GM12874 (cell line): Measurements from ENCODE around the gene APBA2.

ENCODE experiments used
- TF ChIP-seq, protein P1 (sequence below): IDR thresholded peaks from 2 replicates; pipeline ENCODE4 v1.5.1; 2011; ENCODE audit warnings: low read depth, mild to moderate bottlenecking, control low read depth, low read length, moderate library complexity; ENCODE audit not compliant: insufficient read depth

The APBA2 gene

DNA sequence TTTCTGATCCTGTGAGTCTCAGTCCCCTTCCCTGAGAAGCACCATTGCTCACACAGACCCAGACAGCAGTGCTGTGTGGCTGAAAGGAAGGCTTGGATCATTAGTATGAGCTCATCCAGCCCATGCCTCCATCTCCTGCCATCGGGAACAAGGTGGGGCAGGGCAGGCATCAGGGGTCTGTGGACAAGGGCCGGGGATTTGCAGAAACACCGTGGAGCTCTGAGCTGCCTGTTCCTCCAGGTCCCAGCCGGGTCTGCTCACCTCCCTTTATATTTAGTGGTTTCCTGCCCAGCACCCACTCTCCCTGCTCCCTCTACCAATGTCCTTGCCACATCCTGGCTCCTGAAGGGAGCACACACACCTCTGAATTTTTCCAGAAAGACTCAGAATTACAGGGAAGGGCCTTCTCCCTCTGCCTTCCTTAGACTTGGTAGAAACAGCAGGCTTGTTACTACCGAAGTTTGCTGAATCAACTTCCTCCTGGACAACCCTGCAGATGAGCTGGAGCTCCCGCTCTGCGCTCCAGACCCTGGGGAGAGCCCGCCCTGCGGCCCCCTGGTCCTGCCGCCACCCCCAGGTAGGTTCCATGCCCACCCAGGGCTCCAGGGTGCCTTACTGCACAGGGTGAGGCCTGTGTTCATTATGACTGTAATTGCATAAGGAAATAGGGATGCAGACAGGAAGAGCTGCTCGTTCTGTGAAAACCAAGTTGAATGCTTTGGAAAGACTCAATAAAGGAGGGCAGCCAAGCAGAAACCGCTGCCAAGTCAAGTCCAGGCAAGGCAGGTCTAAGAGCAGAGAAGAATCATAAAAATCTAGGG lies 255.7 kb downstream of the APBA2 start:
- TF ChIP-seq, protein P1, sequence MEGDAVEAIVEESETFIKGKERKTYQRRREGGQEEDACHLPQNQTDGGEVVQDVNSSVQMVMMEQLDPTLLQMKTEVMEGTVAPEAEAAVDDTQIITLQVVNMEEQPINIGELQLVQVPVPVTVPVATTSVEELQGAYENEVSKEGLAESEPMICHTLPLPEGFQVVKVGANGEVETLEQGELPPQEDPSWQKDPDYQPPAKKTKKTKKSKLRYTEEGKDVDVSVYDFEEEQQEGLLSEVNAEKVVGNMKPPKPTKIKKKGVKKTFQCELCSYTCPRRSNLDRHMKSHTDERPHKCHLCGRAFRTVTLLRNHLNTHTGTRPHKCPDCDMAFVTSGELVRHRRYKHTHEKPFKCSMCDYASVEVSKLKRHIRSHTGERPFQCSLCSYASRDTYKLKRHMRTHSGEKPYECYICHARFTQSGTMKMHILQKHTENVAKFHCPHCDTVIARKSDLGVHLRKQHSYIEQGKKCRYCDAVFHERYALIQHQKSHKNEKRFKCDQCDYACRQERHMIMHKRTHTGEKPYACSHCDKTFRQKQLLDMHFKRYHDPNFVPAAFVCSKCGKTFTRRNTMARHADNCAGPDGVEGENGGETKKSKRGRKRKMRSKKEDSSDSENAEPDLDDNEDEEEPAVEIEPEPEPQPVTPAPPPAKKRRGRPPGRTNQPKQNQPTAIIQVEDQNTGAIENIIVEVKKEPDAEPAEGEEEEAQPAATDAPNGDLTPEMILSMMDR: no peak

DNA sequence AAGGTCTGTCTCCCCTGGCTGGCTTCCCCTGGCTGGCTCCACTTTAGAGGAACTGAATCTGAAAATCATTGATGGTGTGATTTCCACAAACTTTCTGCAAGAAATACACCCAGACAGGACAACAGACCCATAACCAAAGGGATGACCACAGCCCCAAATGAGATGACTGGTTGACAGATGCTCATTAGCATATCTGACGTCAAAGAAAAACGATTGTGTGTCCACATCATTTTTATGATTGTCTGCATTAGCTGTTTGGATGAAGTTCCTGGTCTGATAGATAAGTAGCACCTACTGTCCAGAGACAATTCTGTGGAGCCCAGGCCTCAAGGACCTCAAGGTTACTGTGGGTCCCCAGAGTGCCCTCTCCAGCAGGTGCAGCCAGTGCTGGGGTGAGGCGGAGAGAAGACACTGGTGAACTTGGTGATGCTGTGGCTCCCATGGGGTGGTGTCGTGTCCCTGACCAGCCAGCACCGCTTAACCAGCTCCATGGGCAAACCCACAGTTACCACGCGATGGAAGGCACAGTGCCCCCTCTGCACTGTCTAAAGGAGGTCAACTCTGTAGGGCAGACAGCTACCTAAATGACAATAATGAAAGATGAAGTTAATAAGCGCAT lies 256.5 kb downstream of the APBA2 start:
- TF ChIP-seq, protein P1: no peak

DNA sequence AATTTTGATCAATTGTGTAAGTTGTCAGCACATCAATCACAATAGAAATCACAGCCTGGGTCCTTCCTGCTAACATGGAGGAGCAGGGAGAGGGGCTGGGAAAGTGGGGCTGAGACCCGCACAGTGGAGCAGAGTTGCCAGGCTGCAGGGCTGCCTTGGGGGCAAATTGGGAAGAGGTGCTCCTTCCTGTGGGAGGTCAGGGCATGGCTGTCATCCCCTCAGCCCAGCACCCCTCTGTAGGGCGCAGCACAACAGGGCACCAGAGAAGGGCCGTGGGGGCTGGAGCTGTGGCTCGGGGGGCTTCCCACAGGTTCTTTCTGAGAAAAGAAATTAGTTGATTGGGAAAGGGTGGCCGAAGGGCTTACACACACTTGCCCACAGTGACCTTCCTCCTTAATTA lies 257.5 kb downstream of the APBA2 start:
- TF ChIP-seq, protein P1: no peak

DNA sequence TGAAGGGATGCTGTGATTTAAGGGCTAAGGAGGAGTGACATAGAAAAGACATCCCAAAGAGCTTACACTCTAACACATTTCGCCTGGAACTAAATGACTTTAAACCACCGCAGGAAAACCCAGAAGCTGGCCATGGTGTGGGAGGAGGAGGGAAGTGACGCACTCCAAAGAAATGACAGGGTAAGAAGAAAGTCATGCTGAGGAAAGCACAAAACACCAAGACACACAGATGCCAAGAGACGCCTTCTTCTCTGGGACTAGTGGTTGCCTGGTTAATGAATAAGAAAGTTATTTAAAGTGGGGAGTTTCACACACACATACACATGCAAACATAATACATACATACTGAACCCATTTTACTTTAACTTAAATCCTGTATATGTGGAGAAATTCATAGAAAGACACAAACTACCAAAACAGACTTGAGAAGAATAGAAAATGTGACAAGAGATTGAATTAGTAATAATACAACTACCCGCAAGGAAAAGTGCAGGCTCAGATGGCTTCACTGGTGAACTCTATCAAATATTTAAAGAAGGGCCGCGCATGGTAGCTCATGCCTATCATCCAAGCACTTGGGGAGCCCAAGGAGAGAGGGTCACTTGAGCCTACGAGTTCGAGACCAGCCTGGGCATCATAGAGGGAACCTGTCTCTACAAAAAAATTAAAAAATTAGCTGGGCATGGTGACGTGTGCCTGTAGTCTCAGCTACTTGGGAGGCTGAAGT lies 258.3 kb downstream of the APBA2 start:
- TF ChIP-seq, protein P1: no peak

DNA sequence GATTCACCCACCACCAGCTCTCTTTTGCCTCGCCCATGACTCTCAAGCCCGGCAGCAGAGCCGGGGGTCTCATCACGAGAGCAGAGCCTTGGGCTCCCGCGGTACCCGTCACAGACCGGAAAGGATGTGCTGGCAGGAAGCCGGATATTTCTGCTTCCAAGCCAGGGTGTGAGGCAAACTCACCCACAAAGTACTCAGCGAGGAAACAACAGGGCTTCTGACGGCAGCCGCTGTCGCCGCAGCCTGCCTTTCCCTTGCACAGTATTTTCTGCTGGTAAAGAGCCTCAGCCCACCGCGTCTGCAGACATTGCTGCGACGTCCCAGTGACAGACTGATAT lies 263.9 kb downstream of the APBA2 start:
- TF ChIP-seq, protein P1: no peak

DNA sequence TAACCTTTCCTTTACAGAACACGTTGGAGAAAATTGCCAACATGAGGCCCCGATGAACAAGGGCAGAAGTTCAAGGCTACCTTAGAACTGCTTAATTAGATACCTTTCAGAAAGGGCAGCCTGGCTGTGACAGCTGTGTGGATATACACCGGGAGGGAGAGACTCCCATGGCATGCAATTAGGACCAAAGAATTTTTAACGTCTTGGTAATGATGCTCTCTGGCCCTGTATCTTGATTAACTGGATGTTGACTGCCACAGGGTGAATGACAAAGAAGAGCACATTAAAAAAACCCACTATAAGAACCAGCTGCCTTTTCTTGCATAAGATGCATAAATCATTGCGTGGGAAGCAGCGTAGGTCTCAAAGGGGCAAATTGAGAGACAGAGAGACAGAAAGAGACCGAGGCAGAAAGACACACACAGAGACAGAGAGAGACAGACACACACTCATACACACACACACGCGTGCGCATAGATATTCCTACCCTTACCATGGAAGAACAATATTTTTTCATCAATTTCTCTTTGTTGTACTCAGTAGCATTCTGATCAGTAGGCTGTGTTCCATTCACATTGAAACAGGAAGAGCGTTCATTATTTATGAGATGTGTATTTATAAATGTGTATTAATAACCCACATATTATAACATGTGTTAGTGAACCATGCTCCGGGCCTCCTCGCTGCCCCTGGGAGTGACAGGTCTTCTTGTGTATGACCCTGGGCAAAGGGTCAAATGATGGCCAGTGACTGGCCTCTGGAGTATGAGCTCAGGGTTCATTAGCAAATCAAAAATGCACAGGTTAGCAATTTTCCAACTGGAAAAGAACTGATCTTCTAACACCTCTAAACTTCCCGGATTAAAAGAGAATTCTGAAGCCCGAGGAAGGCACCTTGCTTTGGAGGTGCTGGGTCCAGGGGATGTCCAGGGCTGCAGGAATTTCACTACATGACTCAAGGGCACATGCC lies 265.0 kb downstream of the APBA2 start:
- TF ChIP-seq, protein P1: no peak
